SK-N-SH treated with all-trans-retinoic acid at 6 μM for 48 hours (cell line): Measurements from ENCODE around the gene F7.

ENCODE experiments used
- ATAC-seq: fragments of 200-7000 bp; cut with Tn5 transposase; 3 replicates; pipeline ENCODE4 v1.9.1; 2020; ENCODE audit warnings: mild to moderate bottlenecking, moderate library complexity
- ARNTL ChIP-seq: fragments of 450-650 bp; formaldehyde crosslinking; IDR thresholded peaks from 2 replicates; pipeline ENCODE4 v1.5.0; 2020; ENCODE audit warnings: low read depth, mild to moderate bottlenecking, moderate library complexity, borderline replicate concordance
- BACH2 ChIP-seq: fragments of 250-450 bp; sonication (Bioruptor Pico); IDR thresholded peaks from 2 replicates; pipeline ENCODE4 v1.9.0; 2021; ENCODE audit warnings: mild to moderate bottlenecking, borderline replicate concordance
- ESRRG ChIP-seq: fragments of 250-450 bp; sonication (Bioruptor Pico); IDR thresholded peaks from 2 replicates; pipeline ENCODE4 v1.6.1; 2021; ENCODE audit warnings: mild to moderate bottlenecking
- GLIS3 ChIP-seq: fragments of 250-450 bp; sonication (Bioruptor Pico); IDR thresholded peaks from 2 replicates; pipeline ENCODE4 v1.5.0; 2020; ENCODE audit warnings: mild to moderate bottlenecking, moderate library complexity
- ISL1 ChIP-seq: fragments of 250-450 bp; sonication (Bioruptor Pico); IDR thresholded peaks from 2 replicates; pipeline ENCODE4 v2.1.2; 2022; ENCODE audit warnings: mild to moderate bottlenecking, moderate library complexity
- OSR1 ChIP-seq: fragments of 250-450 bp; sonication (Bioruptor Pico); IDR thresholded peaks from 2 replicates; pipeline ENCODE4 v1.8.0; 2022; ENCODE audit warnings: moderate library complexity, mild to moderate bottlenecking, inconsistent platforms
- PPARA ChIP-seq: fragments of 250-450 bp; sonication (Bioruptor Pico); IDR thresholded peaks from 2 replicates; pipeline ENCODE4 v1.5.0; 2020; ENCODE audit warnings: mild to moderate bottlenecking, borderline replicate concordance
- RARB ChIP-seq: fragments of 250-450 bp; sonication (Bioruptor Pico); IDR thresholded peaks from 2 replicates; pipeline ENCODE4 v1.8.0; 2021; ENCODE audit warnings: mild to moderate bottlenecking, moderate library complexity
- SNAI2 ChIP-seq: fragments of 250-450 bp; sonication (Bioruptor Pico); IDR thresholded peaks from 2 replicates; pipeline ENCODE4 v1.5.0; 2020; ENCODE audit warnings: mild to moderate bottlenecking, moderate library complexity
- TCF4 ChIP-seq: fragments of 250-450 bp; sonication (Bioruptor Pico); IDR thresholded peaks from 2 replicates; pipeline ENCODE4 v1.8.0; 2021; ENCODE audit warnings: mild to moderate bottlenecking, moderate library complexity, borderline replicate concordance
- ZNF565 ChIP-seq: fragments of 450-650 bp; formaldehyde crosslinking; conservative IDR thresholded peaks from 2 replicates; pipeline ENCODE4 v1.5.0; 2020; ENCODE audit warnings: low read depth, mild to moderate bottlenecking, moderate library complexity
- ZNF70 ChIP-seq: fragments of 450-650 bp; formaldehyde crosslinking; IDR thresholded peaks from 2 replicates; pipeline ENCODE4 v1.5.0; 2020; ENCODE audit warnings: mild to moderate bottlenecking, moderate library complexity
- TF ChIP-seq, protein P1 (sequence below): fragments of 250-450 bp; sonication (Bioruptor Pico); IDR thresholded peaks from 2 replicates; pipeline ENCODE4 v1.5.1; 2020; ENCODE audit warnings: low read depth, mild to moderate bottlenecking, moderate library complexity
- TF ChIP-seq, protein P2 (sequence below): fragments of 250-450 bp; sonication (Bioruptor Pico); IDR thresholded peaks from 2 replicates; pipeline ENCODE4 v1.5.1; 2021; ENCODE audit warnings: mild to moderate bottlenecking, moderate library complexity
- TF ChIP-seq, protein P3 (sequence below): fragments of 250-450 bp; sonication (Bioruptor Pico); IDR thresholded peaks from 2 replicates; pipeline ENCODE4 v1.5.0; 2020; ENCODE audit warnings: mild to moderate bottlenecking, moderate library complexity
- TF ChIP-seq, protein P4 (sequence below): fragments of 250-450 bp; sonication (Bioruptor Pico); IDR thresholded peaks from 2 replicates; pipeline ENCODE4 v1.8.0; 2020; ENCODE audit warnings: mild to moderate bottlenecking, moderate library complexity, borderline replicate concordance
- TF ChIP-seq, protein P5 (sequence below): fragments of 250-450 bp; sonication (Bioruptor Pico); IDR thresholded peaks from 2 replicates; pipeline ENCODE4 v1.8.0; 2021; ENCODE audit warnings: low read depth, mild to moderate bottlenecking, moderate library complexity, borderline replicate concordance

The F7 gene

DNA sequence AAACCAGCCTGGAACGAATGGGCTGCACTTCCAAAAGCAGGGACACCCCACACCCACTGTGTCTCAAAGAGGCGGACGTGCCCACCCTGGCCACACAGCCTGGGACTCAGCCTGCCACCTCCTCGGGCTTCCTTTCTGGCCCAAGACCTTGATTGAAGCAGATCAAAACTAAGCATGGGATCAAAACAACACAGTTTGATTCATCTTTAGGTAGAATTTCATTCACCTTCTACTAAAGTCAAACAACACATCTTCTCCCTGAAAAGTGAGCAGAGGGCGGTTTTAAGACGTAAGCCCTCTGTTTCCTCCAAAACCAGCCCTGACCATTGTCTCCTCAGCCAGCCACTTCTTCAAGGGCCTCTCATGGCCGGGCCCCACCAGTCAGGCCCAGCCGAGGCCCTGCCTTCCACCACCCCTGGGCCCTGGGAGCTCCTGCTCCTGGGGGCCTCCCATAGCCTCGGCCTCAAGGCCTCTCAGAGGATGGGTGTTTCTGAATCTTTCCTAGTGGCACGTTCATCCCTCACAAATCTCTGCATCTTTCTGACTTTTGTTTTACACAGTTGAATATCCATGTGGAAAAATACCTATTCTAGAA is 10.7 kb downstream of the F7 start:
- TF ChIP-seq ESRRG (CRISPR knock-in tag) (no peak), ISL1 (no peak), SNAI2 (CRISPR knock-in tag) (no peak), OSR1 (no peak), GLIS3 (CRISPR knock-in tag) (no peak), PPARA (no peak), BACH2 (CRISPR knock-in tag) (no peak), ZNF70 (no peak), TCF4 (CRISPR knock-in tag) (no peak)
- TF ChIP-seq, protein P1, sequence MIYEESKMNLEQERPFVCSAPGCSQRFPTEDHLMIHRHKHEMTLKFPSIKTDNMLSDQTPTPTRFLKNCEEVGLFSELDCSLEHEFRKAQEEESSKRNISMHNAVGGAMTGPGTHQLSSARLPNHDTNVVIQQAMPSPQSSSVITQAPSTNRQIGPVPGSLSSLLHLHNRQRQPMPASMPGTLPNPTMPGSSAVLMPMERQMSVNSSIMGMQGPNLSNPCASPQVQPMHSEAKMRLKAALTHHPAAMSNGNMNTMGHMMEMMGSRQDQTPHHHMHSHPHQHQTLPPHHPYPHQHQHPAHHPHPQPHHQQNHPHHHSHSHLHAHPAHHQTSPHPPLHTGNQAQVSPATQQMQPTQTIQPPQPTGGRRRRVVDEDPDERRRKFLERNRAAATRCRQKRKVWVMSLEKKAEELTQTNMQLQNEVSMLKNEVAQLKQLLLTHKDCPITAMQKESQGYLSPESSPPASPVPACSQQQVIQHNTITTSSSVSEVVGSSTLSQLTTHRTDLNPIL = no peak
- TF ChIP-seq, protein P2, sequence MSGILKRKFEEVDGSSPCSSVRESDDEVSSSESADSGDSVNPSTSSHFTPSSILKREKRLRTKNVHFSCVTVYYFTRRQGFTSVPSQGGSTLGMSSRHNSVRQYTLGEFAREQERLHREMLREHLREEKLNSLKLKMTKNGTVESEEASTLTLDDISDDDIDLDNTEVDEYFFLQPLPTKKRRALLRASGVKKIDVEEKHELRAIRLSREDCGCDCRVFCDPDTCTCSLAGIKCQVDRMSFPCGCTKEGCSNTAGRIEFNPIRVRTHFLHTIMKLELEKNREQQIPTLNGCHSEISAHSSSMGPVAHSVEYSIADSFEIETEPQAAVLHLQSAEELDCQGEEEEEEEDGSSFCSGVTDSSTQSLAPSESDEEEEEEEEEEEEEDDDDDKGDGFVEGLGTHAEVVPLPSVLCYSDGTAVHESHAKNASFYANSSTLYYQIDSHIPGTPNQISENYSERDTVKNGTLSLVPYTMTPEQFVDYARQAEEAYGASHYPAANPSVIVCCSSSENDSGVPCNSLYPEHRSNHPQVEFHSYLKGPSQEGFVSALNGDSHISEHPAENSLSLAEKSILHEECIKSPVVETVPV (CRISPR knock-in tag) = no peak
- TF ChIP-seq, protein P3, sequence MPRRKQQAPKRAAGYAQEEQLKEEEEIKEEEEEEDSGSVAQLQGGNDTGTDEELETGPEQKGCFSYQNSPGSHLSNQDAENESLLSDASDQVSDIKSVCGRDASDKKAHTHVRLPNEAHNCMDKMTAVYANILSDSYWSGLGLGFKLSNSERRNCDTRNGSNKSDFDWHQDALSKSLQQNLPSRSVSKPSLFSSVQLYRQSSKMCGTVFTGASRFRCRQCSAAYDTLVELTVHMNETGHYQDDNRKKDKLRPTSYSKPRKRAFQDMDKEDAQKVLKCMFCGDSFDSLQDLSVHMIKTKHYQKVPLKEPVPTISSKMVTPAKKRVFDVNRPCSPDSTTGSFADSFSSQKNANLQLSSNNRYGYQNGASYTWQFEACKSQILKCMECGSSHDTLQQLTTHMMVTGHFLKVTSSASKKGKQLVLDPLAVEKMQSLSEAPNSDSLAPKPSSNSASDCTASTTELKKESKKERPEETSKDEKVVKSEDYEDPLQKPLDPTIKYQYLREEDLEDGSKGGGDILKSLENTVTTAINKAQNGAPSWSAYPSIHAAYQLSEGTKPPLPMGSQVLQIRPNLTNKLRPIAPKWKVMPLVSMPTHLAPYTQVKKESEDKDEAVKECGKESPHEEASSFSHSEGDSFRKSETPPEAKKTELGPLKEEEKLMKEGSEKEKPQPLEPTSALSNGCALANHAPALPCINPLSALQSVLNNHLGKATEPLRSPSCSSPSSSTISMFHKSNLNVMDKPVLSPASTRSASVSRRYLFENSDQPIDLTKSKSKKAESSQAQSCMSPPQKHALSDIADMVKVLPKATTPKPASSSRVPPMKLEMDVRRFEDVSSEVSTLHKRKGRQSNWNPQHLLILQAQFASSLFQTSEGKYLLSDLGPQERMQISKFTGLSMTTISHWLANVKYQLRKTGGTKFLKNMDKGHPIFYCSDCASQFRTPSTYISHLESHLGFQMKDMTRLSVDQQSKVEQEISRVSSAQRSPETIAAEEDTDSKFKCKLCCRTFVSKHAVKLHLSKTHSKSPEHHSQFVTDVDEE (CRISPR knock-in tag) = no peak
- TF ChIP-seq, all 23 proteins: peak for 0
- ATAC-seq = no peak

DNA sequence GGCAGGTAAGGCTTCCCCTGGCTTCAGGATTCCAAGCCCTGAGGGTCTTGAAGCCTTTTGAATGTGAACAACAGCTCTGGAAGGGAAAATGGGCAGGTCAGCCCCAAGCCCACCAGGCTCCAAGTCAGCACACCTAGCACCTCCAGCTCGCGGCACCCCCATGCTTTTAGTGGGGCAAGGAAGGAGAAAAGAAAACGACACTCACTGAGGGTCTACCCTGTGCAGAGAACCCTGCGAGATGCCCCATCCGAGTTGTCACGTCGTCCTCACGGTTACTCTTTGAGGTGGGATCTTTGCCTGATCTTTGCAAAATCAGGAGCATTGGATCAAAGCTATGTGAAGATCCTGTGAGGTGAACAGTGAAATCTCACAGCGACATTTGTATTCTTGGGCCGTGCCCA is 11.3 kb downstream of the F7 start:
- ATAC-seq = no peak
- TF ChIP-seq OSR1 (no peak), ESRRG (CRISPR knock-in tag) (no peak), RARB (CRISPR knock-in tag) (no peak), ZNF565 (no peak), TCF4 (CRISPR knock-in tag) (no peak), ARNTL (no peak)
- TF ChIP-seq, protein P4, sequence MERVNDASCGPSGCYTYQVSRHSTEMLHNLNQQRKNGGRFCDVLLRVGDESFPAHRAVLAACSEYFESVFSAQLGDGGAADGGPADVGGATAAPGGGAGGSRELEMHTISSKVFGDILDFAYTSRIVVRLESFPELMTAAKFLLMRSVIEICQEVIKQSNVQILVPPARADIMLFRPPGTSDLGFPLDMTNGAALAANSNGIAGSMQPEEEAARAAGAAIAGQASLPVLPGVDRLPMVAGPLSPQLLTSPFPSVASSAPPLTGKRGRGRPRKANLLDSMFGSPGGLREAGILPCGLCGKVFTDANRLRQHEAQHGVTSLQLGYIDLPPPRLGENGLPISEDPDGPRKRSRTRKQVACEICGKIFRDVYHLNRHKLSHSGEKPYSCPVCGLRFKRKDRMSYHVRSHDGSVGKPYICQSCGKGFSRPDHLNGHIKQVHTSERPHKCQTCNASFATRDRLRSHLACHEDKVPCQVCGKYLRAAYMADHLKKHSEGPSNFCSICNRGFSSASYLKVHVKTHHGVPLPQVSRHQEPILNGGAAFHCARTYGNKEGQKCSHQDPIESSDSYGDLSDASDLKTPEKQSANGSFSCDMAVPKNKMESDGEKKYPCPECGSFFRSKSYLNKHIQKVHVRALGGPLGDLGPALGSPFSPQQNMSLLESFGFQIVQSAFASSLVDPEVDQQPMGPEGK (CRISPR knock-in tag) = no peak
- TF ChIP-seq, protein P5, sequence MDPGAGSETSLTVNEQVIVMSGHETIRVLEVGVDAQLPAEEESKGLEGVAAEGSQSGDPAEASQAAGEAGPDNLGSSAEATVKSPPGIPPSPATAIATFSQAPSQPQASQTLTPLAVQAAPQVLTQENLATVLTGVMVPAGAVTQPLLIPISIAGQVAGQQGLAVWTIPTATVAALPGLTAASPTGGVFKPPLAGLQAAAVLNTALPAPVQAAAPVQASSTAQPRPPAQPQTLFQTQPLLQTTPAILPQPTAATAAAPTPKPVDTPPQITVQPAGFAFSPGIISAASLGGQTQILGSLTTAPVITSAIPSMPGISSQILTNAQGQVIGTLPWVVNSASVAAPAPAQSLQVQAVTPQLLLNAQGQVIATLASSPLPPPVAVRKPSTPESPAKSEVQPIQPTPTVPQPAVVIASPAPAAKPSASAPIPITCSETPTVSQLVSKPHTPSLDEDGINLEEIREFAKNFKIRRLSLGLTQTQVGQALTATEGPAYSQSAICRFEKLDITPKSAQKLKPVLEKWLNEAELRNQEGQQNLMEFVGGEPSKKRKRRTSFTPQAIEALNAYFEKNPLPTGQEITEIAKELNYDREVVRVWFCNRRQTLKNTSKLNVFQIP (CRISPR knock-in tag) = no peak
- TF ChIP-seq, protein P2 (CRISPR knock-in tag) = no peak
- TF ChIP-seq, protein P1 = no peak
- TF ChIP-seq, all 23 proteins: peak for 0
